Neural cell (in vitro differentiated cells): ENCODE results near the gene TICRR.

Experiments used
- CTCF ChIP-seq: fragments of 450-650 bp; IDR thresholded peaks from 2 replicates; pipeline ENCODE4 v1.5.1; 2014; ENCODE audit warnings: antibody characterized with exemption, mild to moderate bottlenecking, moderate library complexity; ENCODE audit not compliant: poor library complexity, severe bottlenecking
- POLR2AphosphoS5 ChIP-seq: IDR thresholded peaks from 2 replicates; pipeline ENCODE4 v1.6.1; 2012
- RAD21 ChIP-seq: fragments of 450-650 bp; conservative IDR thresholded peaks from 2 replicates; pipeline ENCODE4 v1.6.1; 2014; ENCODE audit warnings: antibody characterized with exemption, mild to moderate bottlenecking, moderate library complexity
- SMC3 ChIP-seq: fragments of 450-650 bp; conservative IDR thresholded peaks from 2 replicates; pipeline ENCODE4 v1.6.1; 2014; ENCODE audit warnings: antibody characterized with exemption, mild to moderate bottlenecking, moderate library complexity; ENCODE audit not compliant: poor library complexity

- TF ChIP-seq SMC3 (no peak), POLR2AphosphoS5 (no peak), CTCF (no peak), RAD21 (no peak)
Observed at GRCh38 chr15:89593018-89593417, 17.7 kb downstream of the TICRR start.
